ENCODE results near the gene MEIS2. TPM values are rescaled to one million over a fixed set of nuclear protein-coding genes. Genes with fewer than 3 reads are reported as not detected.

The MEIS2 gene
- total RNA-seq, 5 donors from 2014 or later (not counting 1 experiment from before 2014, with no cell fraction given), result 0.38 to 0.54 TPM; not detected in 3

DNA sequence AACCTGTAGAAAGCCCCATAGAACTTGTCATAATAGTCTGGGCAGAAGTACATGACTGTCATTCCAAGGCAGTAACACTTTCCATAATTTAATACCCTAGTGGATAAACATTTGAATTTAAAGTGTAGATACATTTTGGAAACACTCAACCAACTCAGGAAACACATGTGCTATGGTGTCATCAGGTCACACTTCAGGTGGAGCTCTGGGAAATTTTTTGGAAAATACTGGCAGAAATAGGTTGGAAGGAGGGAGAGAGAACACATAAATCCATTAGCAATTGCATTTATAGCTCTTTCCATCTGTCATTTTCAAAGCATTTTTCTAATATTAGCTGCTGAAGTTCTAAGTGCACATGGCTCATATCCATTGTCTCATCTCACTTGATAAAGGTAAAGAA lies 135.7 kb downstream of the MEIS2 start:
- Histone ChIP-seq H3K36me3 (ENCODE audit: control insufficient read depth in 2 of 2, extremely low read depth in 1 of 2, insufficient read depth in 1 of 2, low read length in 1 of 2) (no peaks in the 10 kb centered on the region), H3K9me3 (no peaks in the 10 kb centered on the region), H3K27ac (ENCODE audit: low read length) (no peak overlapping the region), H3K4me1 (ENCODE audit: control insufficient read depth in 1 of 2, extremely low read depth in 1 of 2, insufficient read depth in 2 of 2, low read length in 2 of 2) (no peaks in the 10 kb centered on the region), H3K27me3 (replicated peaks in 1 of 2; ENCODE audit: control insufficient read depth in 2 of 2, extremely low read depth in 1 of 2, insufficient read depth in 2 of 2, low read length in 1 of 2) (no peaks in the 10 kb centered on the region), H3K4me3 (ENCODE audit: control insufficient read depth in 1 of 2, extremely low read depth in 1 of 2, low read length in 1 of 2) (no peak overlapping the region)
- ChIA-PET CTCF (no interaction called here), POLR2A (no interaction called here)
- DNase-seq, result no peak
- H3K9me3 Mint-ChIP-seq, result no peaks in the 10 kb centered on the region
- no peak overlapping the region for H3K27ac Mint-ChIP-seq
- H3K4me3 Mint-ChIP-seq, result no peak overlapping the region
- no peaks in the 10 kb centered on the region for H3K4me1 Mint-ChIP-seq
- no peaks in the 10 kb centered on the region for H3K36me3 Mint-ChIP-seq
- ATAC-seq (replicated peaks in 1 of 4), result no peak
- H3K27me3 Mint-ChIP-seq, result no peaks in the 10 kb centered on the region

DNA sequence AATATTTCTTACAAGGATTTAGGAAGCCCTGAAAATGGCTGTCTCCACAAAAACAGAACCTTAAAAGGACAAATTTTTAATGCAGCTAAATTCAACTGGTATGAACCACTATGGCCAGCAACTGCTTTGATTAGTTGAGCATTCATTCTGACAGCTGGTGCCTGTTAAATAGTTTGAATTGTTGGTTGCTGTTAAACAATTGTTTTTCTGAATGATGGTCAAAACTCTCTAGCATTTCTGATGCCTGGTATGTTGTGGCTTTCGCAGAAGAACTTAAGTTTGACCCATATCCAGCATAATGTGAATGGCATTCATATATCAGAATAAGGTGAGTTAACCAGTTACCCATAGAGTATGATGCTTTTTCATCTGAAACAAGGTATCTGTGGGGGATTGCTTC lies 138.4 kb downstream of the MEIS2 start:
- WGBS (ENCODE audit: insufficient coverage), result no CpG with 5 or more reads among the region's 1 CpG
- Histone ChIP-seq H3K4me1 (ENCODE audit: control insufficient read depth in 1 of 2, extremely low read depth in 1 of 2, insufficient read depth in 2 of 2, low read length in 2 of 2) (no peaks in the 10 kb centered on the region), H3K36me3 (ENCODE audit: control insufficient read depth in 2 of 2, extremely low read depth in 1 of 2, insufficient read depth in 1 of 2, low read length in 1 of 2) (no peaks in the 10 kb centered on the region), H3K4me3 (ENCODE audit: control insufficient read depth in 1 of 2, extremely low read depth in 1 of 2, low read length in 1 of 2) (no peak overlapping the region), H3K27me3 (replicated peaks in 1 of 2; ENCODE audit: control insufficient read depth in 2 of 2, extremely low read depth in 1 of 2, insufficient read depth in 2 of 2, low read length in 1 of 2) (no peaks in the 10 kb centered on the region), H3K27ac (ENCODE audit: low read length) (no peak overlapping the region), H3K9me3 (no peaks in the 10 kb centered on the region)
- no peak for DNase-seq
- Mint-ChIP-seq H3K9me3 (no peaks in the 10 kb centered on the region), H3K4me1 (no peaks in the 10 kb centered on the region), H3K4me3 (no peak overlapping the region), H3K27me3 (peaks cover 0 to 3% of the 10 kb centered on the region in 2 donors), H3K36me3 (no peaks in the 10 kb centered on the region), H3K27ac (no peak overlapping the region)
- POLR2A ChIA-PET, result interaction anchor here (0.5 to 0.7 kb wide), 2 partner anchors 16 to 240 kb away, joined by 3 to 5 read pairs; no protein-coding TSS in a partner anchor
- CTCF ChIA-PET, result no interaction called here
- no peak for ATAC-seq (replicated peaks in 1 of 4)

DNA sequence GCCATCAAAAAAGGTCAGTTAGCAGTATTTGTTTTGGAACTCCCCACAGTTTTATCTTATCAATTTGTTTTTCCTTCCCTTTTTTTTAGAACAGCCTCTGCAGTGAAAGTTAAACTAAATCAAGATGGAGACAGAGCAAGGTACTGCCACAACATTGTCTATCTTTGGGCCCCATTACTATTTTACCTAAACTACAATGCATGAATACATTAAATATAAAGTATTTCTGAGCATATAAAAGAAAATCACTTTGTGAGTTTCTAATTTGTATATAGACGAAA lies 139.5 kb downstream of the MEIS2 start:
- no peaks in the 10 kb centered on the region for H3K4me1 ChIP-seq (ENCODE audit: control insufficient read depth in 1 of 2, extremely low read depth in 1 of 2, insufficient read depth in 2 of 2, low read length in 2 of 2)
- ATAC-seq (replicated peaks in 1 of 4) (no peak), DNase-seq (no peak)
- Mint-ChIP-seq H3K27ac (no peak overlapping the region), H3K9me3 (no peaks in the 10 kb centered on the region), H3K4me1 (no peaks in the 10 kb centered on the region), H3K4me3 (no peak overlapping the region), H3K27me3 (peaks cover 0 to 3% of the 10 kb centered on the region in 2 donors), H3K36me3 (no peaks in the 10 kb centered on the region)
- WGBS (ENCODE audit: insufficient coverage), result no CpG with 5 or more reads among the region's 1 CpG
- no peaks in the 10 kb centered on the region for H3K36me3 ChIP-seq (ENCODE audit: control insufficient read depth in 2 of 2, extremely low read depth in 1 of 2, insufficient read depth in 1 of 2, low read length in 1 of 2)
- no peaks in the 10 kb centered on the region for H3K27me3 ChIP-seq (replicated peaks in 1 of 2; ENCODE audit: control insufficient read depth in 2 of 2, extremely low read depth in 1 of 2, insufficient read depth in 2 of 2, low read length in 1 of 2)
- no peak overlapping the region for H3K27ac ChIP-seq (ENCODE audit: low read length)
- H3K4me3 ChIP-seq (ENCODE audit: control insufficient read depth in 1 of 2, extremely low read depth in 1 of 2, low read length in 1 of 2), result no peak overlapping the region
- ChIA-PET POLR2A (no interaction called here), CTCF (no interaction called here)
- no peaks in the 10 kb centered on the region for H3K9me3 ChIP-seq

DNA sequence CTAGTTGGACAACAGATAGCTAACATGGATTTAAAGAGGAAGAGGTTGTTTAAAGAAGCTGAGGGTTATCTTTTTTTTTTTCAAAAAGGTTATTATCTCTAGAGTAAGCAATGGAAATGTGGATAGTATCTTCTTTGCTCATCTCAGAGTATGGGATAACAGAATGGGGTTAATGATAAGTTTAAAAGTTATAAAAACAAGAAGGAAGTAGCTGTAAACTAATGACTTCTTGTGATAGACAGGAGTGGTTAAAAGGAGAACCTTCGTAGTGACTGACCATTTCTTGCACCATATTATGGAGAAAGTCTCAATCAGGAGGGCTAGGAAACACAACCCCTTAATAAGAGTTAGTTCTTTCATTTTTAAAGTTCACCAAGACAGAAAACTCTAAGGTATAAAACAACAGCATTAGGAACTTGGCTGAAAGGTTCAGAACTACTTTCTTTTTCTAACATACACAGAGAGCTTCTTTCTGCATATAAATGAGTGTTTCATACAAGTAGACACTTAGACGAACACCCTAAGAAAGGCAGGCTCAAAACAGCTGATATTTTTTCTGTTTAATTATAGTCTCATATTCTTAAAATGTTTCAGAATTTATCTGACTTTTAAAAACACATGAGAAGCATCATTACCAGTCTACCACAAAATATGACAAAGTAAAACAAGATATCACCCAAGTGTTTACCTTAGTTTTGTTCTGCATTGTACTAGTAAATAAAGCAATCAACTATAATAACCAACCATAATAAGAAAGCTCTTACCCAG lies 140.0 kb downstream of the MEIS2 start:
- no CpG with 5 or more reads among the region's 2 CpGs for WGBS (ENCODE audit: insufficient coverage)
- H3K27ac Mint-ChIP-seq, result no peak overlapping the region
- POLR2A ChIA-PET, result no interaction called here

DNA sequence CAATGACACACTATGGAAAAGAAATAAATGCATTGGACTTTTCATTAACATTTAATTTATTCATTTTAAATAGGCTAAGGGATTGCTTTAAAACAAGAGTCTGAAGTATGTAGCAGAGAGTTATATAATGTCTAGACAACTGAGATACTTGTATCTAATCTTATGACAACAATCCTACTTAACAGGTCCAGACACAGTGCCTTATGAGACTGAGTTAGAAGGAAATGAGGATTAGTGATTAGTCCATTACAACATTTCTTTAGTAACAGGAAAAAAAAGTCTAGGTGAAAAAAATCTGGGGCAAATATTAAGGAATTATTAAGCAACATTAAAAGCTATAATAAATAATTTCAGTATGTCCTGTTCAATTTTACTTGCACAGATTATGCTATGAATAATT lies 140.6 kb downstream of the MEIS2 start:
- no peaks in the 10 kb centered on the region for H3K36me3 ChIP-seq (ENCODE audit: control insufficient read depth in 2 of 2, extremely low read depth in 1 of 2, insufficient read depth in 1 of 2, low read length in 1 of 2)
- H3K27ac ChIP-seq (ENCODE audit: low read length), result no peak overlapping the region
- H3K27ac Mint-ChIP-seq, result no peak overlapping the region
- no peaks in the 10 kb centered on the region for H3K36me3 Mint-ChIP-seq
- ATAC-seq (replicated peaks in 1 of 4) (no peak), DNase-seq (no peak)
- ChIA-PET CTCF (no interaction called here), POLR2A (no interaction called here)
- H3K4me1 Mint-ChIP-seq, result no peaks in the 10 kb centered on the region
- H3K27me3 Mint-ChIP-seq, result peaks cover 0 to 7% of the 10 kb centered on the region in 2 donors
- no peaks in the 10 kb centered on the region for H3K4me1 ChIP-seq (ENCODE audit: control insufficient read depth in 1 of 2, extremely low read depth in 1 of 2, insufficient read depth in 2 of 2, low read length in 2 of 2)
- no peaks in the 10 kb centered on the region for H3K27me3 ChIP-seq (replicated peaks in 1 of 2; ENCODE audit: control insufficient read depth in 2 of 2, extremely low read depth in 1 of 2, insufficient read depth in 2 of 2, low read length in 1 of 2)
- no peak overlapping the region for H3K4me3 Mint-ChIP-seq
- no peaks in the 10 kb centered on the region for H3K9me3 Mint-ChIP-seq
- H3K9me3 ChIP-seq, result no peaks in the 10 kb centered on the region
- no peak overlapping the region for H3K4me3 ChIP-seq (ENCODE audit: control insufficient read depth in 1 of 2, extremely low read depth in 1 of 2, low read length in 1 of 2)

More for the DNA sequence above, 140.0 kb downstream of the MEIS2 start:
- DNase-seq (no peak), ATAC-seq (replicated peaks in 1 of 4) (no peak)
- Mint-ChIP-seq H3K4me3 (no peak overlapping the region), H3K4me1 (no peaks in the 10 kb centered on the region), H3K9me3 (no peaks in the 10 kb centered on the region), H3K36me3 (no peaks in the 10 kb centered on the region), H3K27me3 (peaks cover 0 to 6% of the 10 kb centered on the region in 2 donors)
- CTCF ChIA-PET, result no interaction called here
- no peak overlapping the region for H3K4me3 ChIP-seq (ENCODE audit: control insufficient read depth in 1 of 2, extremely low read depth in 1 of 2, low read length in 1 of 2)
- no peaks in the 10 kb centered on the region for H3K27me3 ChIP-seq (replicated peaks in 1 of 2; ENCODE audit: control insufficient read depth in 2 of 2, extremely low read depth in 1 of 2, insufficient read depth in 2 of 2, low read length in 1 of 2)
- no peaks in the 10 kb centered on the region for H3K9me3 ChIP-seq
- no peak overlapping the region for H3K27ac ChIP-seq (ENCODE audit: low read length)
- no peaks in the 10 kb centered on the region for H3K4me1 ChIP-seq (ENCODE audit: control insufficient read depth in 1 of 2, extremely low read depth in 1 of 2, insufficient read depth in 2 of 2, low read length in 2 of 2)
- H3K36me3 ChIP-seq (ENCODE audit: control insufficient read depth in 2 of 2, extremely low read depth in 1 of 2, insufficient read depth in 1 of 2, low read length in 1 of 2), result no peaks in the 10 kb centered on the region

DNA sequence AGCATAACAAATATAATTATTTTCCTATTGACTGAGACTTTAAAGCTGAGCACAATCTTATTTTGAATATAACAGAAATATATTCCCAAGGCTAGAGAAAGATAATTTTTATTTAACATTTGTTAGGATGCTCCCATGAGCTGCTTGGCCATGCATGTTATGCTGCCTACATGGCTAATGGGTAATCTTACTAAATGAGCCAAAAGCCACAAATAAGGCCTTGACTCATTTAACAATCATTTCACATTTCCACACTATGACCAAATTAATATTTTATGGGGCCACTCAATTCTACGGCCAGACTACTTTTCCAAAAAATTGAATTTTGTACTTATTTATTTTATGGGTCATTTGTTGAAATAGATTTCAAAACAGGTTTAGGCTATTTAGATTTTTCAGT lies 141.7 kb downstream of the MEIS2 start:
- Histone ChIP-seq H3K9me3 (no peaks in the 10 kb centered on the region), H3K27me3 (replicated peaks in 1 of 2; ENCODE audit: control insufficient read depth in 2 of 2, extremely low read depth in 1 of 2, insufficient read depth in 2 of 2, low read length in 1 of 2) (no peaks in the 10 kb centered on the region), H3K4me1 (ENCODE audit: control insufficient read depth in 1 of 2, extremely low read depth in 1 of 2, insufficient read depth in 2 of 2, low read length in 2 of 2) (no peaks in the 10 kb centered on the region), H3K27ac (ENCODE audit: low read length) (no peak overlapping the region), H3K4me3 (ENCODE audit: control insufficient read depth in 1 of 2, extremely low read depth in 1 of 2, low read length in 1 of 2) (no peak overlapping the region), H3K36me3 (ENCODE audit: control insufficient read depth in 2 of 2, extremely low read depth in 1 of 2, insufficient read depth in 1 of 2, low read length in 1 of 2) (no peaks in the 10 kb centered on the region)
- Mint-ChIP-seq H3K9me3 (no peaks in the 10 kb centered on the region), H3K4me1 (no peaks in the 10 kb centered on the region), H3K27me3 (peaks cover 3 to 7% of the 10 kb centered on the region in 2 donors), H3K4me3 (no peak overlapping the region), H3K27ac (no peak overlapping the region), H3K36me3 (no peaks in the 10 kb centered on the region)
- CTCF ChIA-PET, result no interaction called here
- WGBS (ENCODE audit: insufficient coverage), result no CpG with 5 or more reads among the region's 1 CpG
- ATAC-seq (replicated peaks in 1 of 4), result no peak
- POLR2A ChIA-PET, result no interaction called here
- no peak for DNase-seq

DNA sequence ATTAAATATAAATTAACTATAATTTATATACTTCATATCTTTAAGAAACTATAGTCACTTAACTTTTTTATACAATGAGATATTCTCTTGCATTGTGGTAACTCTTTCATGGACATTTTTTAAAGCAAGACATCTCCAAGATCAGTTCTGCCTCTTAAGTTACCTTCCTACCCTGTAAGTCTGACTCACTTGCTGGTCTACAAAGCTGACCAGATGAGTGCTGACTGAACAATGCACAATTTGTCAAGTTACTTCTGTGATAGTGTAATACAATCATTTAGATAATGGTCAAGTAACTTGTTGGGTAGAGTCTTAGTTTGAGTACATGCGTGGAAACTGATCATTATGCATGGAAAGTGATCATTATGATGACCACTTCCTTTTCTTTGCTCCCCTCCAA lies 145.9 kb downstream of the MEIS2 start:
- DNase-seq (no peak), ATAC-seq (replicated peaks in 1 of 4) (no peak)
- Histone ChIP-seq H3K36me3 (ENCODE audit: control insufficient read depth in 2 of 2, extremely low read depth in 1 of 2, insufficient read depth in 1 of 2, low read length in 1 of 2) (no peaks in the 10 kb centered on the region), H3K4me3 (ENCODE audit: control insufficient read depth in 1 of 2, extremely low read depth in 1 of 2, low read length in 1 of 2) (no peak overlapping the region), H3K27me3 (replicated peaks in 1 of 2; ENCODE audit: control insufficient read depth in 2 of 2, extremely low read depth in 1 of 2, insufficient read depth in 2 of 2, low read length in 1 of 2) (no peaks in the 10 kb centered on the region), H3K4me1 (ENCODE audit: control insufficient read depth in 1 of 2, extremely low read depth in 1 of 2, insufficient read depth in 2 of 2, low read length in 2 of 2) (no peaks in the 10 kb centered on the region), H3K9me3 (no peaks in the 10 kb centered on the region), H3K27ac (ENCODE audit: low read length) (no peak overlapping the region)
- H3K9me3 Mint-ChIP-seq, result no peaks in the 10 kb centered on the region
- POLR2A ChIA-PET, result no interaction called here
- no peak overlapping the region for H3K27ac Mint-ChIP-seq
- H3K27me3 Mint-ChIP-seq, result peaks cover 3 to 7% of the 10 kb centered on the region in 2 donors
- H3K36me3 Mint-ChIP-seq, result no peaks in the 10 kb centered on the region
- CTCF ChIA-PET, result no interaction called here
- WGBS (ENCODE audit: insufficient coverage), result no CpG with 5 or more reads among the region's 1 CpG
- H3K4me3 Mint-ChIP-seq, result no peak overlapping the region
- no peaks in the 10 kb centered on the region for H3K4me1 Mint-ChIP-seq

Data from T-cell (primary cell).